HL-60 (cell line): ENCODE results near the gene SRCIN1.
"Not testable (repeated sequence)": the region's sequence is repeated elsewhere in the genome, so short reads cannot be mapped to it uniquely, and the experiment has no call there.

Source experiments
- DNase-seq, 2 experiments: peaks; one replicate each; pipeline ENCODE4 v3.0.0-alpha.2; 2010 to 2020; ENCODE audit warnings: low read depth in 1 of 2, low spot score in 1 of 2
- H3K27ac ChIP-seq: fragments of 250-450 bp; sonication (Bioruptor Pico); replicated peaks from 2 replicates; pipeline ENCODE4 v1.5.1; 2020; ENCODE audit warnings: mild to moderate bottlenecking, moderate library complexity
- H3K27me3 ChIP-seq: fragments of 250-450 bp; sonication (Bioruptor Pico); 2 replicates; pipeline ENCODE4 v1.5.1; 2021; ENCODE audit warnings: mild to moderate bottlenecking, moderate library complexity; ENCODE audit not compliant: insufficient read depth, poor library complexity, severe bottlenecking
- H3K4me3 ChIP-seq: replicated peaks from 2 replicates; pipeline ENCODE4 v1.5.1; 2011; ENCODE audit warnings: mild to moderate bottlenecking, control low read depth, low read length; ENCODE audit not compliant: insufficient read depth
- GABPA ChIP-seq: IDR thresholded peaks from 2 replicates; pipeline ENCODE4 v1.6.1; 2012; ENCODE audit warnings: low read depth
- POLR2AphosphoS5 ChIP-seq: IDR thresholded peaks from 2 replicates; pipeline ENCODE4 v1.6.1; 2012; ENCODE audit warnings: low read depth
- SPI1 ChIP-seq: IDR thresholded peaks from 2 replicates; pipeline ENCODE4 v1.6.1; 2012; ENCODE audit warnings: low read depth, mild to moderate bottlenecking, borderline replicate concordance
- TF ChIP-seq, protein P1 (sequence below): IDR thresholded peaks from 2 replicates; pipeline ENCODE4 v1.6.1; 2012; ENCODE audit warnings: low read depth; ENCODE audit not compliant: insufficient replicate concordance
- TF ChIP-seq, protein P2 (sequence below): IDR thresholded peaks from one replicate; pipeline ENCODE4 v1.5.1; 2011; ENCODE audit warnings: low read length, control low read depth, inconsistent platforms; ENCODE audit not compliant: insufficient read depth

The SRCIN1 gene

DNA sequence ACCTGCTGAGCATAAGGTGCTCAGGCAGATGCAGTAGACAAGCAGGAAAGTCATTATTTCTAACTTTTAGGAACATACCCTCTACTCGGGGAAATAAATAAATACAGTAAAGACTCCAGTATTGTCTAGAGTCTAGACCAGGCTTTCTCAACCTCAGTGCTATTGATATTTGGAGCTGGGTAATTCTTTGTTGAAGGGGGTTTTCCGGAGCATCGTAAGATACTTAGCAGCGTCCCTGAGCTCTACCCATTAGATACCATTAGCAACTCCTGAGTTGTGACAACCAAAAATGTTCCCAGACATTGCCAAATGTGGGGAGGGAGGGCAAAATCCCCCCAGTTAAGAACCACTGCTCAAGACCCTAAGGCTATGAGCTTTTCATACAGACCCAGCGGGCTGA, 47.9 kb upstream of the SRCIN1 start:
- DNase-seq = no peak
- H3K27ac ChIP-seq = no peak overlapping the region

DNA sequence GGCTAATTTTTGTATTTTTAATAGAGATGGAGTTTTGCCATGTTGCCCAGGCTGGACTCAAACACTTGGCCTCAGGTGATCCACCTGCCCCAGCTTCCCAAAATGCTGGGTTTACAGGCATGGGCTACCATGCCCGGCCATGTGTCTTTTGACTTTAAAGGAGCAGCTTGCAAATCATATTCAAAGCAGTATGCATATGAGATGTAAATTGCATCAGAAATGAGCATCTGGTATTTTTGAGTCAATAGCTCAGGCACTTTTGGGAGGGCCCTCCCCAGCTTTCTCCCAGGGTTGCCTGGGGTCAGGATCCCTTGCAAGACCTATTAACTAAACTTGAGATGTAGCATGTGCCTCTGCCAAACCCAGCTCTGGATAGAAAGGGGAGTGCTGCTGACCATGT, 47.5 kb upstream of the SRCIN1 start:
- TF ChIP-seq GABPA (no peak), POLR2AphosphoS5 (no peak), SPI1 (no peak)
- TF ChIP-seq, protein P1, sequence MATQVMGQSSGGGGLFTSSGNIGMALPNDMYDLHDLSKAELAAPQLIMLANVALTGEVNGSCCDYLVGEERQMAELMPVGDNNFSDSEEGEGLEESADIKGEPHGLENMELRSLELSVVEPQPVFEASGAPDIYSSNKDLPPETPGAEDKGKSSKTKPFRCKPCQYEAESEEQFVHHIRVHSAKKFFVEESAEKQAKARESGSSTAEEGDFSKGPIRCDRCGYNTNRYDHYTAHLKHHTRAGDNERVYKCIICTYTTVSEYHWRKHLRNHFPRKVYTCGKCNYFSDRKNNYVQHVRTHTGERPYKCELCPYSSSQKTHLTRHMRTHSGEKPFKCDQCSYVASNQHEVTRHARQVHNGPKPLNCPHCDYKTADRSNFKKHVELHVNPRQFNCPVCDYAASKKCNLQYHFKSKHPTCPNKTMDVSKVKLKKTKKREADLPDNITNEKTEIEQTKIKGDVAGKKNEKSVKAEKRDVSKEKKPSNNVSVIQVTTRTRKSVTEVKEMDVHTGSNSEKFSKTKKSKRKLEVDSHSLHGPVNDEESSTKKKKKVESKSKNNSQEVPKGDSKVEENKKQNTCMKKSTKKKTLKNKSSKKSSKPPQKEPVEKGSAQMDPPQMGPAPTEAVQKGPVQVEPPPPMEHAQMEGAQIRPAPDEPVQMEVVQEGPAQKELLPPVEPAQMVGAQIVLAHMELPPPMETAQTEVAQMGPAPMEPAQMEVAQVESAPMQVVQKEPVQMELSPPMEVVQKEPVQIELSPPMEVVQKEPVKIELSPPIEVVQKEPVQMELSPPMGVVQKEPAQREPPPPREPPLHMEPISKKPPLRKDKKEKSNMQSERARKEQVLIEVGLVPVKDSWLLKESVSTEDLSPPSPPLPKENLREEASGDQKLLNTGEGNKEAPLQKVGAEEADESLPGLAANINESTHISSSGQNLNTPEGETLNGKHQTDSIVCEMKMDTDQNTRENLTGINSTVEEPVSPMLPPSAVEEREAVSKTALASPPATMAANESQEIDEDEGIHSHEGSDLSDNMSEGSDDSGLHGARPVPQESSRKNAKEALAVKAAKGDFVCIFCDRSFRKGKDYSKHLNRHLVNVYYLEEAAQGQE = no peak
- TF ChIP-seq, protein P2, sequence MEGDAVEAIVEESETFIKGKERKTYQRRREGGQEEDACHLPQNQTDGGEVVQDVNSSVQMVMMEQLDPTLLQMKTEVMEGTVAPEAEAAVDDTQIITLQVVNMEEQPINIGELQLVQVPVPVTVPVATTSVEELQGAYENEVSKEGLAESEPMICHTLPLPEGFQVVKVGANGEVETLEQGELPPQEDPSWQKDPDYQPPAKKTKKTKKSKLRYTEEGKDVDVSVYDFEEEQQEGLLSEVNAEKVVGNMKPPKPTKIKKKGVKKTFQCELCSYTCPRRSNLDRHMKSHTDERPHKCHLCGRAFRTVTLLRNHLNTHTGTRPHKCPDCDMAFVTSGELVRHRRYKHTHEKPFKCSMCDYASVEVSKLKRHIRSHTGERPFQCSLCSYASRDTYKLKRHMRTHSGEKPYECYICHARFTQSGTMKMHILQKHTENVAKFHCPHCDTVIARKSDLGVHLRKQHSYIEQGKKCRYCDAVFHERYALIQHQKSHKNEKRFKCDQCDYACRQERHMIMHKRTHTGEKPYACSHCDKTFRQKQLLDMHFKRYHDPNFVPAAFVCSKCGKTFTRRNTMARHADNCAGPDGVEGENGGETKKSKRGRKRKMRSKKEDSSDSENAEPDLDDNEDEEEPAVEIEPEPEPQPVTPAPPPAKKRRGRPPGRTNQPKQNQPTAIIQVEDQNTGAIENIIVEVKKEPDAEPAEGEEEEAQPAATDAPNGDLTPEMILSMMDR = no peak
- no peak overlapping the region for H3K27ac ChIP-seq
- H3K4me3 ChIP-seq = no peak overlapping the region
- DNase-seq = no peak
- peaks cover 6% of the 10 kb centered on the region for H3K27me3 ChIP-seq

More for the DNA sequence above, 47.9 kb upstream of the SRCIN1 start:
- TF ChIP-seq, protein P2 = no peak
- TF ChIP-seq GABPA = no peak
- TF ChIP-seq POLR2AphosphoS5 = no peak
- TF ChIP-seq SPI1 = no peak
- TF ChIP-seq, protein P1 = no peak
- Histone ChIP-seq H3K4me3 (no peak overlapping the region), H3K27me3 (peaks cover 6% of the 10 kb centered on the region)

DNA sequence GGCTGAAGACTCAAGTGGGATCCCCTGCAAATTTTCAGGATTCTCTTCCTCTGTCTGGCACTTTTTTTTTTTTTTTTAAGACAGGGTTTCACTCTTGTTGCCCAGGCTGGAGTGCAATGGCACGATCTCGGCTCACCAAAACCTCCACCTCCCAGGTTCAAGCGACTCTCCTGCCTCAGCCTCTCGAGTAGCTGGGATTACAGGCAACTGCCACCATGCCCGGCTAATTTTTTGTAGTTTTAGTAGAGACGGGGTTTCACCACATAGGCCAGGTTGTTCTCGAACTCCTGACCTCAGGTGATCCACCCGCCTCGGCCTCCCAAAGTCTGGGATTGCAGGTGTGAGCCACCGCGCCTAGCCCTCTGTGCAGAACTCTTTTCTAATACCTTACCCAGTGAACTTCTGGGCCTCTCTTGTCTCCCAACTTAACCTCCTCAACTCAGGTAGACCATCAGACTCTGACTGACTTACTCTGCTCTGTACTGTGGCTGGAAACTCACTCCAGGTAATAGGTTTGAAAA, 45.0 kb upstream of the SRCIN1 start:
- not testable (repeated sequence) for H3K27ac ChIP-seq, H3K4me3 ChIP-seq, H3K27me3 ChIP-seq, DNase-seq

DNA sequence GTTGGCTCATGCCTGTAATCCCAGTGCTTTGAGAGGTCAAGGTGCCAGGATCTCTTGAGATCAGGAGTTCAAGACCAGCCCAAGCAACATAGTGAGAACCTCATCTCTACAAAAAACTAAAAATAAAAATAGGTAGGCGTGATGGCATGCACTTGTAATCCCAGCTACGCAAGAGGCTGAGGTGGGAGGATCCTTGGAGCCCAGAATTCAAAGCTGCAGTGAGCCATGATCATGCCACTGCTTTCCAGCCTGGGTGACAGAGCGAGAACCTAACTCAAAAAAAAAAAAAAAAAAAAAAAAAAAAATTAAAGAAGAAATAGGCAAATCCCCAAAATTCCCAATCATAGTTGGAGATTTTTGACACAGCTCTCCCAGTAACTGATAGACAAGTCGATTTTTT, 32.2 kb upstream of the SRCIN1 start:
- TF ChIP-seq, protein P2 = no peak
- TF ChIP-seq POLR2AphosphoS5 = no peak
- no peak for TF ChIP-seq SPI1
- TF ChIP-seq, protein P1 = no peak
- no peak for TF ChIP-seq GABPA
- H3K4me3 ChIP-seq = no peak overlapping the region
- H3K27me3 ChIP-seq = no peaks in the 10 kb centered on the region
- no peak overlapping the region for H3K27ac ChIP-seq
- no peak for DNase-seq
